Putamen (tissue), 1 donor: ENCODE data around the gene DNAH8.

ENCODE experiments used
- DNase-seq: peaks from one replicate; pipeline ENCODE4 v3.0.0-alpha.2; 2016; ENCODE audit warnings: low spot score

Gene DNAH8

DNA sequence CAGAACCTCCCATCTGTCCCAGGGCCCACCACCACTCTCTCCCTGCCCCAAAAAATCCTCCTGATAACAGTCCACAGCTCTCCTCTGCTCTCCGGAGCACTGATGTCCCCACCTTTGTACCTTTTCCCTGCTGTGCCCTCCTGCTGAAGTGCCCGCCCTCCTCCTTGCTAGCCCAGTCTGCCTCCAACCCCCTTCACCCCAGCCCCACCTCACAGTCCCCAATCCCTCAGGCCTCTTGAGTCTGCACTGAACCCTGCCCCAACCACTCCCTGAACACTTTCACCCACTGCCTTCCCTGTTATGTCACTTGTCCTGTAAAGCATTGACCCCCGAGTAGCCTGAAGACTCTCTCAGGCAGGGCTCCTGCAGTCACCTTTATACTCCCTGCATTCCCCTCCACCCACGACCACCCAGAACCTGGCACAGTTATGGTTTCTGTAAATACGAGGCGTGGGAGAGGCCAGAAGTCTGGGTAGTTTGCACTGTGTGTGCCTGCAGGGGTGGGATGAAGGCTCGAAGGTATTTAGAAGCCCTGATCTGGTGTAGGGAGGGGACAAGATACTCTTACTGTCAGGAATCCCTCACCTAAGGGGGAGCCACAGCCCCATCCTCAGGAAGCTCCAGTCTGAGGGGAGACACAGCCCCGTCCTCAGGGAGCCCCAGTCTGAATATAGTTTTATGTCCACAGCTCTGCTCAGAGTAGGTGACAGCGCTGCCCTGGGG is 338.9 kb downstream of the DNAH8 start:
- DNase-seq = no peak

DNA sequence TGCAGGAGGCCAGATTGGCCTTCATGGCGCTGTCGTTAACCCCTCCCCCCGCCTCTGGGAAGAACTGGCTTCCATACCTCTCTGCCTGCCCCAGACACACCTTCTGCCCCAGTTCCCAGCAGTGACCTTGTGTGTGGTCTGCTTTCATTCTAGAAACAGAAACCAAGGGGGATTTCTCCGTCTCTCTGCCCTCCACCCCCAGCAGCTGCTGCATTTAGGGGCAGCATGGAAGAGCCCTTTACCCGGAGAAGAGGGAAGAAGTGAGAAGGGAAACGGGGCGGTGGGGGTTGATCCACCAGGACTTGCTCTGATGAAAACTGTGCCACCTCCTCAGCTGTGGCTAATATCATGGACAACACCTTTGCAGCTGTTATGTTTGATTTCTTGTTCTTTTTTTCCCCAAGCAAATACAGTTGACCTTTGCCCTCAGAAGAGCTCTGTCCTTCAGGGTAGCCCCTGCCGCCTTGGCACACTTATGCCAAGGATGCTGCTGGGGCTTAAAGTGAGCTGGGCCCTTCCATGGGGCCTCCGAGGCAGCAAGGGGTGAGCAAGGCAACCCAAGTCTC is 339.5 kb downstream of the DNAH8 start:
- no peak for DNase-seq

DNA sequence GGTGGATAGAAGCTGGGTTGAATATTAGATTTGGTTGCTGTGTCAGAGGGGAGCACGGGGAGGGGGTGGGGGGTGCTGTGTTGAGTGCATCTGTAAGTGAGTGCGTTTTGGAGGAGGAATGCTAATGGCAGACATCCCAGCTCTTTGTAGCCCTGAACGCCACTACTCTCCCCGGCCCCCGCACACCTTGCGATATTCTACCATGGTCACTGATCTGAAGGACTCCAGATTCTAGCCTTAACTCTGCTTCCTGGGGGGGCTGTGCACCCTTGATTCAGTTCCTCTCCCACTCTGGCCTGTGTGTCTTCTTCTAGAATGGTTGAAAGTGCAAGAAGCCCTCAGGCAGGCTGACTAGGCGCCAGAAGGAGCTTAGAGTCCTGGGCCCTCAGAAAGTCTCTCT is 340.6 kb downstream of the DNAH8 start:
- no peak for DNase-seq

DNA sequence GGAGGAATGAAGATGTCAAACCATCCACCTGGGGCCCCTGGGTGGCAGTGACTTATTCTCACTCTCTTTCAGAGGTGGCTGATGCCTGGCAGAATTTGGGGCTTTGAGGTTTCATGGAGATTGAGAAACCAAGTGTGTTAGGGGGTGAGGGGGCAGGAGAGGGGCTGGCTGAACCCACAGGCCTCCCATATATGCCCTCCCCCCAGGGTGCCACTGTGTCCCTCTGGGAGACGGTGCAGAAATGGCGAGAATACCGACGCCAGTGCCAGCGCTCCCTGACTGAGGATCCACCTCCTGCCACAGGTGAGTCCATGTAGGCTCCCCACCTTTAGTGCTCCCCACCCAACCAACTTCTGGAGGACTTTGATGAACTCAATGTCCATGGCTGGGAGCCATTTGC is 341.1 kb downstream of the DNAH8 start:
- no peak for DNase-seq

DNA sequence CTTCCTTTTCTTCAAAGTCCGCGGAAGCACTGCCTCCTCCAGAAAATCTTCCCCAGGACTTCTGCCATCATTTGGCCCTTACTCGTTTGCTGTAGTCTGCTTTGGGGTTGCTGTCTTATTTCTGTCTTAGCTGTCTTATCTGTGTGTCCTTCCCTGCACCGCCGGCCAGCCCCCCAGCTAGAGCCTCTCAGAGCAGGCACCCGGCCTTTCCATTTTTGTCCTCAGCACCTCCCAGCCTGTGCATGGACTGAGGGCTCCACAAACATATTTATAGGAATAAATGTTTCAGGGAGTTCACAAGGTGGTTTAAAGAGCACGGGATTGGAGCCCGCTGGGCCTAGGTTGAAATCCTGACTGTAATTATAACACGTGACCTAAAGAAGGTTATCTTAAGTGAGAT is 341.6 kb downstream of the DNAH8 start:
- DNase-seq = no peak

DNA sequence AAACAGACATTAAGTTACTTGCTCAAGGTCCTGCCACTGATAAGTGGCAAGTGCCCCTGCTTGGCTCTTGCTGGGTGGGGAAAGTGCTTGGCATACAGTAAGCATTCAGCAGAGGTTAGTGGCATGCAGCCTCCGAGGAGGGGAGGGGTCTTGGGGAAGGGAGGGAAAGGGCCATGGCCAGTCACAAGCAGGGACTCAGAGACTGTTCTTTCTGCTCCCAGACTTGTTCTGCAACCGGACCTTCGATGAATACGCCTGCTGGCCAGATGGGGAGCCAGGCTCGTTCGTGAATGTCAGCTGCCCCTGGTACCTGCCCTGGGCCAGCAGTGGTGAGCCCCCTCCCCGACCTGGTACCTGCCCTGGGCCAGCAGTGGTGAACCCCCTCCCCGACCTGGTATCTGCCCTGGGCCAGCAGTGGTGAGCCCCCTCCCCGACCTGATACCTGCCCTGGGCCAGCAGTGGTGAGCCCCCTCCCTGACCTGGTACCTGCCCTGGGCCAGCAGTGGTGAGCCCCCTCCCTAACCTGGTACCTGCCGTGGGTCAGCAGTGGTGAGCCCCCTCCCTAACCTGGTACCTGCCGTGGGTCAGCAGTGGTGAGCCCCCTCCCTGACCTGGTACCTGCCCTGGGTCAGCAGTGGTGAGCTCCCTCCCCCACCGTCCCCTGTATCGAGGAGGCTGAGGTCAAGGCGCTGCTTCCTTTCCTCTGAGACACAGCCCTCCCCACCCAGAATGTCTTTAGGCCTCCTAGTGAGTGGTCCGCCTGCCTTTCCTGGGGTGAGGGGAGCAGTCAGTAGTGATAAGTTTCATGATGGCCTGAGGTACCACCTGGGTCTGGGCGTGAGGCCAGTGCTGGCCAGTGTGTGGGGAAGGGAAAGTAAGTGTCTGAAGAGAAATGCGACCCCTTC is 342.4 kb downstream of the DNAH8 start:
- no peak for DNase-seq

DNA sequence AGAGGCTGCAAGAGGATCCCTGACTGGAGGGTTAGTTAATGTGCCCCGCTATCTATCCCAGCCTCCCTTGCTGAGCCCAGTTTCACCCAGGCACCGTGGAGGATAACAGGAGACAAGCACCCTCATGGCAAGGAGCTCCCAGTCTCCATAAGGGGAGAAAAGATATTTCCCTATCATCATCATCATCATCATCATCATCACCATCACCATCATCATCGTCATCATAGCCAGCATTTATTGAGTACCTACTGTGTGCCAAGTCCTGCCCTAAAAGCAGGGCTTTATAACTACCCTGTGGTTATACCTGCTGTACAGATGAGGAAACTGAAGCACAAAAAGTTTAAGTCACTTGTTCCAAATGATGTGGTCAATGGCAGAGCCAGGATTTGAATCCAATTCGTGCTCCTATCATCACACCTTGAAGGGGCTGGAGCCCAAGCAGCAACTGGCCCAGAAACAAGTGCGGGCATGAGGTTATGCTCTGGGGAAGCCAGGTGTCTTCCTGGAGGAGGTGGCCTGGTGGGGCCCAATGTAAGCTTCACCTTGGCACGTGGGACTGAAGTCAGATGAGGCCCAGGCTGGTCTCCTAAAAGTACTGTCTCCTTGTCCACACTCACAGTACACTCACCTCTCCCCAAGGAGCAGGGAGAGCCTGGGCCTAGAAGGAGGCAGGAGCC is 343.5 kb downstream of the DNAH8 start:
- no peak for DNase-seq

DNA sequence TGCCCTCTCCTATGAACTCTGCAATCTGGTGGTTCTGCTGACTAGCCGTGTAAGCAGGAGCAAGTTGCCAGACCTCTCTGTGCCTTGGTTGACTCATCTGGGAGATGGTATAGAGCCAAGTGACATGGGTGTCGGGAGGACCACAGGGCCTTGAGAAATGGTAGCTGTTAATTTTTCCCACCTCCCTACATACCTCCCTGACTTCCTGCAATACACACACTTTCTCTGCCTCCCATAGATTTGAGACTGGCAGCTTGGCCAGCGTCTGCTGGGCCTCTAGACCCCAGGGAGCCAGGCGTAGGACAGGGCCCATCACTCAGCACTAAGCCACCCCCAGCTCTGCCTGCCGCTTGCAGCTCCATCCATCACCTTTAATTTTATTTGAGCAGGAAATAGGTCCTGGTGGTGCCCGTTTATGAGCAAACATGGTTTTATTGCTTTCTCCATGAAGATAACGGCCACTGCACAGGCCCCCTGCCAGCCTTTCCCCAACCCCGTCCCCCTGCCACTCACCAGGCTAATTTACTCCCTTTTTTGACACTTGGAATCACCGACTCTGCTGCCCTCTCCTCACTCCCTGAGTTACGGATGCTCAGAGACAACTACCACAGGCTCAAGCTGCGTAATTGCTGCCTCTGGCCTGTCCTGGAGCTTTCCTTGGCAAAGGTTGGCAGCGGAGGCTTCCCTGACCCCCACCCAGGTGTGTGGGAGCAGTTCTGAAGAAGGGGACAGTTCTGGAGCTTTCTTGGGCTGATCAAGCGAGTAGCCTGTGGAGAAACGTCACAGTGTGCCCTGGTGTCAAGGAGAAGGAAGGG is 344.6 kb downstream of the DNAH8 start:
- DNase-seq = no peak

DNA sequence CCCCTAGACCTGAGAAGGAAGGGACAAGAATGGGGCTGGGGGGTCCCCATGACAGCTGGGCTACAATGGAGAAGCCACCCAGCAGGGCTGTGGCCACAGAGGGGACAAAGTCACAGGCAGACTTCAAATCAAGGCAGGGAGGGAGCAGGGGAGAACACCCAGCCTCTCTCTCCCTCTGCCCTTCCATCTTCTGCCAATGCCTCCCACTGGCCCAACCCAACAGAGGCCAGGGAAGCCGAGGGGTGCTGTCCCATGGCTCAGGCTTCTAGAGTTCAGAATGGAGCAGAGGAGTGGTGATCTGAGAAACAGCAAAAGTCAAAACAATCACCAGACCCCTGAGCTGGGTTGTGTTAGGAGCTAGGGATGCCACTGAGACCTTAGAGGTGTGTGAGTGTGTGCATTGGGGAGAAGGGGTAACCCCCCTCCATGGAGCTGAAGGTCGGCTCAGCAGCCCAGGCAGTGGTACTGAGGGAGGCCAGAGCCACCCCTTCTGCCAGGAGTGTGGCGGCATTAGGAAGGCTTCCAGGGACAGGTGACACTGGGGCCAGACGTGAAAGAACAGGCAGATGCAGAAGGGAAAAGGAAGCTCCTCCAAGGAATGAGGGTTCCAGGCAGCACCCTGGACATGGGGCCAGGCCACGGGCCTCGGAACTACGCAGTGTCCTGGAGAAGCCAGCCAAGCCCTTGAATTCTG is 345.5 kb downstream of the DNAH8 start:
- DNase-seq = no peak

DNA sequence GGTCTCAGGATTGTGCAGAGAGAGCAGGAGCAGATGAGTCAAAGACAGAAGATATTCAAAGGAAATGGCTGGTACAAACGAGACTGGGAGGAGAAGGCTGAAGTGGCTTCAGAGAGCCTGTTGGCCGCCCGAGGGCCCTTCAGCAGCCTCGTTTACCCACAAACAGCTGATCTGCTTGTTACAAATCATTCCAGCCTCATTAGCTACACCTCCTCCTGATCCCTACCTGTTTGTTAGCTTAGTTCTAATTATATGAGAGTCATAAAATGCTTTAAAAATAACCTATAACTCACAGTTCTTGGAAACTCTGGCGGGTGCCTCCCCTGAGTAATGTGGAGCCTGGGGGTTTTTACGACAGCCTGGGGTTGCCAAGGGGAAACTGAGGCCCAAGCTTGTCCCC is 346.1 kb downstream of the DNAH8 start:
- no peak for DNase-seq

DNA sequence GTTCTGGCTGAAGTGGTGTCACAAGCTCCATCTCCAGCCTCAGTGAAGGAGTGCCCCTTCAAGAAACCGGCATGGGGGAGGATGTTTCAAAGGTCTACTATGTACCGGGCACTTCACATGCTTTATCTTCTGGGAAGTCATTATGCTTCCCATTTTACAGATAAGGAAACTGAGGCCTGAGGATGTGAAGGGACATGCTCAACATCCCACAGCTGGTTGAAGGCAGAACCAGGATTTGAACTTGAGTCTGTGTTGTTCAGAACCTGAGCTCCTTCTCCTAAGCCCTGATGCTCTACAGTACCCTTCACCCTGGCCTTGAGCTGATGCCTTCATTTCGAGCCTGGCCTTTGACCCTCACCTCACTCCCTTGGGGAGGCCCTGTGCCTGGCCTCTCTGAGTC is 346.5 kb downstream of the DNAH8 start:
- DNase-seq = no peak

DNA sequence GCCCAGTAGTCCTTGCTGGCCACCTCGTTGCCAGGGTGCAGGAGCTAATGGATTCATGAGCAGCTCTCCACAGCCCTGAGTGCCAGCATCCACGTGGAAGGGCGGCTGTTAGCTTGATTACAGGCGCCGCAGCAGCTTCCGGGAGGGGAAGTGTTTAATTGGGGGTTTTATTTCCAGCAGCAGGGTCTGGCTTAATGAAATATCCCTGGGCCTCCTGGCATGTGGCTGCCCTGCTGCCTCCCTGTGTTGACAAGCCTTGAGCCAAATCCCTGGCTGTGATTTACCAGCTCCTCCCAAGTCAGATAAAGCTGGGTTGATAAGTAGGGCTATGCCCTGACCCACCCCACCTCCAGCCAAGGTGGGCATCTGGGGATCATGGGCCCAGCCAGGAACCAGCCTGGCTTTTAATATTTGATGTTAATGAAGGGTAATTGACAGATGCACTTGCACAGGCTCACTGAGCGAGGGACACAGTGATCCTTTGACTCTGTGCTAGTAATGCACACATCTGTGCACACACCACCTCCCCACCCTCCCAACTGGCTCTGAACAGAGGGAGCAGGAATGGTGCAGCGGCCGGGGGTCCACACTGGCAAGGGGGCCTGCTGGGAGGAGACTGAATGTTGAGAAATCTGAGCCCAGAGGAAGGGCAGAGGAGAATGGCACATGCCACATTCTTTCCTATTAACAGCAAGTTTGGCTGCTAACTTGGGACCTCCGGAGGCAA is 347.1 kb downstream of the DNAH8 start:
- no peak for DNase-seq

DNA sequence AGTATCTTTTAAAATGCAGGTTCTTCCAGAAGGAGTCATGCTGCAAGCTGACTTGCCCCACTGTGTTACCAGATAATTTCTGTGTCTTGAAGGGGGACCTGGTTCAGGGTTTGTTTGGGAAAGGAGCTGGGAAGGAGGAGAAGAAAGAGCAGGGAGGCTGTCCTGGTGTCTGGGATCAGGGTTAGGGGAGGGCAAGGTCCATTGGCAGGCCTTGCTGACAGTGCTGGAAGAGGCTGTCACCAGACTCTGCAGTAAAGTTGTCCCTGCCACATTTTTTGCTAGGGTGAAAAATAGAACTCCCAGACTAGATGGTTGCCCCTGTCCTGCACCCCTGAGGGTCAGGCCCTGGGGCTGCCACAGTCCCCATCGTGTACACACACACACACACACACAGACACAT is 348.4 kb downstream of the DNAH8 start:
- DNase-seq = no peak

DNA sequence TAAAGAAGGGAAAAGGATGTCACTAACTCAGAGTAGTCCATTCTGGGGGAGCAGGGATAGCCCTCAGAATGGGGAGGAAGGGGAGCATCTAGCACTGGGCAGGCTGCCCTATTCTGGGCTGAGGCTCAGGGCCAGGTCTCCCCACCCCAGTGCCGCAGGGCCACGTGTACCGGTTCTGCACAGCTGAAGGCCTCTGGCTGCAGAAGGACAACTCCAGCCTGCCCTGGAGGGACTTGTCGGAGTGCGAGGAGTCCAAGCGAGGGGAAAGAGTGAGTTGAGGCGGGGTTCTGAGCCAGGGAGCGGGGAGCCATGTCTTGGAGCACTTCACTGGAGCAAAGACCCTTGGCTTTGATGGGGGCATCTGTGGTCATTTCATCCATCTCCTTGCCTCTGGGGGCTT is 350.4 kb downstream of the DNAH8 start:
- DNase-seq = no peak

DNA sequence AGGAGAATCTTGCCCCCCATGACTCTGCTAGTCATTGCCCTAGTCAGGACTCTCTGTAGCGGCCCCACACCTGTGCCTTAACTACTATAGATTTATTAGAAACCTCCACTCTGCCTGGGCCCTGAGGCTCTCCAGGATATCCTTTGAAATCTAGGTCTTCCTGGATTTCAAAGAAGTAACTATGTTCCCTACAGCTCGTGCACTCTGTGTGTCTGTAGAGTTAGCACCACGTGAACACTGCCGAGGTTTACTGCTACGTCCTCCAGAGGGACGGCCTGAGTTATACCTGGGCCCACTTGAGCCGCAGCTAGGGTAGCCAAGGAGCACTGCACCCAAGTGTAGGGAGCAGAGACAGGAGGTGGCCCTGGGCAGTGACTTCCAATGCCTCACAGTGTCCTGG is 353.3 kb downstream of the DNAH8 start:
- DNase-seq = no peak

DNA sequence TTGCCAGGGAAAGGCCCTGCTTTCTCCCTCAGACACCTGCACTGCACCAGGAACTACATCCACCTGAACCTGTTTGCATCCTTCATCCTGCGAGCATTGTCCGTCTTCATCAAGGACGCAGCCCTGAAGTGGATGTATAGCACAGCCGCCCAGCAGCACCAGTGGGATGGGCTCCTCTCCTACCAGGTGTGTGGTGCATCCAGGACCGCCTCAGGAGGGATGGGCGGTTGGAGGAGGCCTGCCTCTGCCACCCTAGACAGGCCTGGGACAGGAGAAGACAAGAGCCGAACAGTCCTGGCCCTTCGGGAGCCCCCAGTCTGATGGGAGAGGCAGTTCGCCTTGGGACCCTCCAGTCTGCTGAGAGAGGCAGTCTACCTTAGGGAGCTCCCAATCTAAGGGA is 357.7 kb downstream of the DNAH8 start:
- no peak for DNase-seq

DNA sequence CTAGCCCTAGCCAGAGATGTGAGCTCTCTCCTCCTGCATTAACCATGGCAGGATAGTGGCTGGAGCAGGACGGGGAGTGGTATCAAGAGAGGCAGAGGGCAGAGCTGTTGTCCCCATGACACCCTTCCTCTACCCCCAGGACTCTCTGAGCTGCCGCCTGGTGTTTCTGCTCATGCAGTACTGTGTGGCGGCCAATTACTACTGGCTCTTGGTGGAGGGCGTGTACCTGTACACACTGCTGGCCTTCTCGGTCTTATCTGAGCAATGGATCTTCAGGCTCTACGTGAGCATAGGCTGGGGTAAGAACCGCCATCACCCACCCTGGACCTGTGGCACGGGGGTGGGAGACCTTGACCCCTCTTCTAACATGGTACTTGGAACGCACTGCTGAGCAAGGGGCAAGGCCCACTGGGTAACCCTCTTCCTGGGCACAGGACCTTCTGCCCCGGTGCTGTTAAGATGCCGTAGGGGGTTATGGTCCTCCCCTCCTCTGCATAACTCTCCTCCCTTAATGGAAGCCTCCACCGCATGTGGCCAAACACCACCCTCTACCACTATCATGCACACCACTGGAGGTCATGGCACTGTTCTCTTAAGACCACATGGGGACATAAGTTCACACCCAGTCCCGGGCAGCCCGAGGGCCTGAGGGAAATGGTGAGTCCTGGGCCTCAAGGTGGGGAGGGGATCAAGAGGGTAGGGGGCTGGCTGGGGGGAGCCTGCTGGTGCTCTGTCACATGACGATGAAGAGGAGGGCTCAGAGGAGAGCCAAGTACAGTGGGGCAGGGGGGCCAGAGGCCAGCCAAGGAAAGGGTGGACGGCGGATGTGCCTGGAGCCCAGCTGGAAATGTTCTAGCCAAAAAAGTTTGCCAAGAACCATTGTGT is 358.6 kb downstream of the DNAH8 start:
- no peak for DNase-seq

DNA sequence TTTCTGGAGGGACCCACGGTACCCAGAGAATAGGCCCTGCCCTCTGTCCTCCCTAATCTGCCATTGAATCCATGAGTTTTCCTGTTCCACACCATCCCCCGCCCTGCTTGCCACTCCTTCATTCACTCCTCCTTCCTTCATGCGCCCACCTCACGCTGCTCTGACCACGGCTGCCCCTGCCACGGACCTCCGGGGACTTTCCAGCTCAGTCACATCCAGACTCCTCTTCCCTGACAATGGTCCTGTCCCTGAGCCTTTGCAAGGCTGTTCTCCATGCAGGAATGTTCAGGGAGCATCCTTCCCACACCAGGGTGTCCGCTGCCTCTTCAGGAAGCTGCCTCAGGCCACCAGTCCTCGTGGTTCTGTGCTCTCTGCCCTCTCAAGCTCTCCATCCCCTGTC is 359.4 kb downstream of the DNAH8 start:
- DNase-seq = no peak

DNA sequence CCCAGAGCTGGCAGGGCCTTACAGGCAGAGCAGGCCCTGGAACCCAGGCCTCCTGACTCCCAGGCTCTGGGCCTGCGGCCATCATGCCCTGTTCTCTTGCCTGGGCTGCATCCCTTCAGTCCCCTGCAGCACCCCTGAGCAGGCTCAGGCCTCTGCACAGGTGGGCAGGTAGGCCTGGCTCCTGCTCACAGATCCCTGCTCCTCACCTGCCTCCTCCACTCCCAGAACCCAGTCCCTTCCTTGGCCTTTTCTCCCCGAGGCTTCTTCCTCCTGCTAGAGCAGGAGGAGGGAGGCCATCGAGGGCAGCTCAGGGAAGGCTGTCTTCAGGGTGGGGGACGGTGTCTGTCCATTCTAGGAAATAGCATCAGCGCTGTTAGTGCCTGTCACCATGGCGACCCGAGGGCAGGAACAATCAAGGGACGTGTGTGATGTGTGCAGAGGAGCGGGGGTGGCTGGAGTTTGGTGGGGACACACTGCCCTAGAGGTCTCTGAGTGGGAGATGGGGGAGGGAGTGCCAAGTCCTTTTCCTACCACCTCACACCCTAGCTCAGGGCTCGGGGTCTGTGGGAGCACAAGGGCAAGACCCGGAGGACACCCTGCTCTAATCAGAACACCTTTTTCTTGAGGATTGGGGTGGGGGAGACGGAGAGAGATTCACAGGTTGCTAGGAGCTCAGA is 360.0 kb downstream of the DNAH8 start:
- DNase-seq = no peak
